ENCODE data around the gene LRP3.

Gene LRP3

DNA sequence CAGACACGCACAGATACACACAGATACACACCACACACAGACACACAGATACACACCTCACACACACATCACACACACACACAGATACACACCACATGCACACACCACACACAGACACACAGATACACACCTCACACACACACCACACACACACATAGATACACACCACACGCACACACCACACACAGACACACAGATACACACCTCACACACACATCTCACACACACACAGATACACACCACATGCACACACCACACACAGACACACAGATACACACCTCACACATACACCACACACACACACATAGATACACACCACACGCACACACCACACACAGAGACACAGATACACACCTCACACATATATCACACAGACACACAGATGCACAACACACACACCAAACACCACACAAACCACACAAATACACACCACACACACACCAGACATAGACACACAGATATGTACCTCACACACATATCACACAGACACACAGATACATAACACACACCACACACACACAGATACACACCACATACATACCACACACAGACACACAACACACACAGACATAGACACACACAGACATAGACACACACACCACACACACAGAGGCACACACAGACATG is 55.7 kb downstream of the LRP3 start:
- in situ Hi-C loops (cut with MboI; ENCODE audit: low sequenced_read_pairs) = loop anchor here (5.0 to 25.0 kb wide), 3 partner anchors 55 to 512 kb away; partner anchors contain the start of gene CEBPA

DNA sequence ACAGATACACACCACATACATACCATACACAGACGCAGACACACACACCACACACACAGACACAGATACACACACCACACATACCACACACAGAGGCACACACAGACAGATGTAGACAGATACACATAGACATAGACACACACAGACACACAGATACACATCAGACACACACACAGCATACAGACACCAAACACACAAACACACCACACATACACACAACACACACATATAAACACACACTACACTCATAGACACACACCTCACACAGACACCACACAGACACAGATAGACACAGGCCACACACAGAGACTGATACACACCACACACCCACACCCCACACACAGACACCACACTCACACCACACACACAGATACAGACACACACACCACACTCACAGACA is 56.4 kb downstream of the LRP3 start:
- in situ Hi-C loops (cut with MboI; ENCODE audit: low sequenced_read_pairs) = no loop called here

DNA sequence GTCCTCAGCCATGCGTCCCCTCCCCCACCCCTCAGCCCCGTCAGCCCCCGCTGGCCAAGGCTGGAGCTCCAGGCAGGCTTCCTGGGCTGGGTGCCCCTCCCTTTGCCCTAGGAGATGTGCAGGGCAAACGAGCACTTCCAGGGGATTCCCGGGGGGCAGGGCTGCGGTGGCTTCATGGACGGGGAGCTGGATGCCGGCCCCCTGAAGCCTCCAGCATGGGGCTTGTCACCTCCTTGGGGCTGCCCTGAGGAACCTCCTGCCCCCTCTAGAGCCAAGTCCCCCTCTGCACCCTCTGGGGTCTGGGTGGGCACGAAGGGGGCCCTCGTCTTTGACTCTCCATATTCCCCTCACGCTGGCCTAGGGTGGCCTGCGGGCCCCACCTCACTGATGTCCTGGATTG is 56.9 kb downstream of the LRP3 start:
- in situ Hi-C loops (cut with MboI; ENCODE audit: low sequenced_read_pairs) = no loop called here

DNA sequence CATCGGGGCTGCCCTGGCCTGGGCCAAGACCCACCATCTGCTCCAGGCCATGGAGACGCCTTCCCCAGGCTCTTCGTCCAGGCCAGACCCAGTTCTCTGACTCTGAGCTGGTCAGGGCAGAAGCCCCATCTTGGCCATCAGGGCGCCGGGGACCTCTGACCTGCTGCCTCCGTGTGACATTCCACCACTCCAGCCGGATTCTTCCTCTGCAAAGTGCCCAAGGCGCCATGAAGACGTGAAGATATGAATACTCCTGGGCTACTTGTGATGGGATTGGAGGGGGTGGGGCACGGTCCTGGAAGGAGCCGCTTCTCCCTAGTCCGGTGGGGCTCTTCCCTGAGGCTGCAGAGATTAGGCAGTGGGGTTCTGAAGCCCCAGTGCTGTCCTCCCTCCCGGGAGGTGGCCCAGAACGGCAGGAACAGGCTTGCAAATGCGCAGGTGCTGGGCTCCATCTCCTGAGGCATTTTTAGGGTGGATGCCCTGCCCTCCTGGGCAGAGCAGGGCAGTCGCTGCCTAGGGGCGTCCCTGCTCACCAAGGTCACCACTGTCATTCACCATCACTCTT is 57.5 kb downstream of the LRP3 start:
- in situ Hi-C loops (cut with MboI; ENCODE audit: low sequenced_read_pairs) = no loop called here

DNA sequence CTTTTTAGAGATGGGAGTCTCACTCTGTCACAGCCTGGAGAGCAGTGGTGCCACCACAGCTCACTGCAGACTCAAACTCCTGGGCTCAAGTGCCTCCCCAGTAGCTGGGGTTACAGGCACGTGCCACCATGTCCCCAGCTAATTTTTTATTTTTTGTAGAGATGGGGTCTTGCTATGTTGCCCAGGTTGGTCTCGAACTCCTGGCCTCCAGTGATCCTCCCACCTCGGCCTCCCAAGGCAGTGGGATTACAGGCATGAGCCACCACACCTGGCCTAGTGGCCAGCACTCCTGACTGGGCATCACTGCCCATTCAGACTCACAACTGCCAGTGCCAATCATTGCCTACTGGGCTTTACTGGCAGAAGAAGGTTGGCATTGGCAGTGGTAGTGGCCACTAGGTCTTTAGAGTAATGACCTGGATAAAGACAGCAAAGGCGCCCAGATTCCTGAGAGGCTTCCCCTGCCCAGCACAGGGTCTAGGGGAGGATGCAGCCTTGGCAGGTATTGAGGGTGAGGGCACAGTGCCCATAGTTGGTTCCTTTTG is 58.4 kb downstream of the LRP3 start:
- in situ Hi-C loops (cut with MboI; ENCODE audit: low sequenced_read_pairs) = no loop called here

DNA sequence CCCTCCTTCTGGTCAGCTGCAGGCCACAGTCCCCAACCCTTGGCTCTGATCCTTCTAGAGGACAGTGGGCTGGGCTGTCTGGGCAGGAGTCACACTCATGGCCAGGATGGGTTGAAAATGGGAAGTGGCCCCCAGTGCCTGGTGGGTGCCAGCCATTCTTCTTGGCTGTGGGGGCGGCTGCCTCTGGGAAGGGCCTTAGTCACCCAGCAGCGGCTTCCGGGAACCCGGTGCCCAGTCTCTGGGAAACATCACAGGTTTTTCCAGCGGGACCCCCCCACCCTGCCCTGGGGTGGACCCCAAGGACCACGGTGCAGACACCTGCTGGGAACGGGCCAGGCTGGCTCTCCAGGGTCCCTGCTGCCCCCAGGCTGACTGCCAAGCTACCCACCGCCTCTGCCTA is 58.8 kb downstream of the LRP3 start:
- in situ Hi-C loops (cut with MboI; ENCODE audit: low sequenced_read_pairs) = no loop called here

DNA sequence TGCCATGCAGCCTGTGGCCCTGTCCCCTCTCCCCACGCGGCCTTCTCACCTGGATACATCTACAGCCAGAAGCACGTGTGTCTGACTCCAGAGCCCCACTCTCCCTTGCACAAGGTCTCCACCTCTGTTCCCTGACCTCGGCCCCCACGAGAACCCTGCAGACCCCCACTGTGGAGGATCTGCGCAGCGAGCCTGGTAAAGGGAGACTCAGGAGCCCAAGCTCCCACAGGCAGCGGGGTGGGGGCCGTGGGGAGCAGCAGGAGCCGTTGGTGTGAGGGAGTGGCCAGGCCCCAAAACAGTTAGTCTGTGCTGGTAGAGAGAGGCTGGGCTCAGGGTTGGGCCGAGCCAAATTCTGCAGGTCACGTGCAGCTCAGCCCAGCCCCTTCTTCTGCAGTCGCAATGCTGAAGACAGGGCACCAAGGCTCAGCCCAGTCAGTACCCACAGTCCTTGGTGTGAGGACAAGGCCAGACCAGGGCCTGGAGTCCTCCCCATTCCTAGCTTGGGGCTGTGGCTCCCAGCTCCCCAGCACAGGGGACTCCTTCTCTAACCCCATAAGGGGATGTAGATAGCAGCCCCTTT is 60.2 kb downstream of the LRP3 start:
- in situ Hi-C loops (cut with MboI; ENCODE audit: low sequenced_read_pairs) = no loop called here

DNA sequence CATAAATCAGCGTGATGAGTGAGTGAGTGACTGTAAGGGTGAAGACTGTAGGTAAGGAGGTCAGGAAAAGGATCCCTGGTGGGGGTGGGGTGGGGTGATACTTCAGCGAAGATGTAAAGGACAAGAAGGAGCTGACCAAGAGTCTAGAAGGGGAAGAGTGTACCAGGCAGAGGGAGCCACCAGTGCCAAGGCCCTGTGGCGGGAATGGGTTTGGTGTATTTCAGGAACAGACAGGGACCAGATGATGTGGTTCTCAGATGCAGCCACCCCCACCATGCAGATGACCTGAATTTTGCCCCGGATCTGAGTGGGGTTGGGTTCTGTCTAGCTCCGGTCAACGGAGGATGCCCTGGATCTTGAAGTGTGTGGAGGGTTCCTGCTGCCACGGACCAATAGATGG is 61.7 kb downstream of the LRP3 start:
- in situ Hi-C loops (cut with MboI; ENCODE audit: low sequenced_read_pairs) = no loop called here

DNA sequence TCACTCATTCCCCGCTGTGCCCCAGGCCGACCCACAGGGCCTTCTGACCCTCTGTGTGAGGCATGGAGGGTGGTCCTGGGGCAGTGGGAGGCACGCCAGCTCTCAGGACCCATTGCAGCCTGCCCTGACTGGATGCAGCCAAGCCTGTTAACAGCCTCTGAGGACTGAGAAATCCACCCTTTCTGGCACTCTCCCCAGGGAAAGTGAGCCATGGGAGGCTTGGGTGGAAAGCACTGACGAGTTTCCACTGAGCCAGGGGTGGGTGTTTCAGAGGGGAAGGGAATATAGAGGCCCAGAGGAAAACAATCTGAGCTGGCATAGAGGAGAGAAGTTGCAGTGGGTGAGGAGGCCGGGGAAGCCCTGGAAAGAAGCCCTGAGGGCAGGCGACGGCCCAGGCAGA is 62.1 kb downstream of the LRP3 start:
- in situ Hi-C loops (cut with MboI; ENCODE audit: low sequenced_read_pairs) = no loop called here

DNA sequence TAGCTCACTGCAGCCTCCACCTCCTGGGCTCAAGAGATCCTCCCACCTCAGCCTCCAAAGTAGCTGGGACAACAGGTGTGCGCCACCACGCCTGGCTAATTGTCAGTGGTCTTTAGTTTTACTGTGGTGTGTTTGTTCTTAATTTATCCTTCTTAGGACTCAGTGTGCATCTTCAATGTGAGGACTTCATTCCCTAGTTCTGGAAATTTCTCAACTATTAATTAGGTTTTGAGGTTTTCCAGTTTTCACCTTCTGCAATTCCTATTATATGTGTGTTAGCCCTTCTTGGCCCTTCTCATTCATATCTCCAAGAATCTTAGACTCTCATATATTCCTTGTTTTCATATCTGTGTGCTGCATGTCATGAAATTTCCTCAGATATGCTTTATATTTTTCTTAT is 63.7 kb downstream of the LRP3 start:
- in situ Hi-C loops (cut with MboI; ENCODE audit: low sequenced_read_pairs) = no loop called here
